Measurements from ENCODE around the gene KCNA2. TPM values are rescaled to one million over a fixed set of nuclear protein-coding genes. Genes with fewer than 3 reads are reported as not detected.

Gene KCNA2
- total RNA-seq, 1 donor from 2014 or later: 0.71 TPM

DNA sequence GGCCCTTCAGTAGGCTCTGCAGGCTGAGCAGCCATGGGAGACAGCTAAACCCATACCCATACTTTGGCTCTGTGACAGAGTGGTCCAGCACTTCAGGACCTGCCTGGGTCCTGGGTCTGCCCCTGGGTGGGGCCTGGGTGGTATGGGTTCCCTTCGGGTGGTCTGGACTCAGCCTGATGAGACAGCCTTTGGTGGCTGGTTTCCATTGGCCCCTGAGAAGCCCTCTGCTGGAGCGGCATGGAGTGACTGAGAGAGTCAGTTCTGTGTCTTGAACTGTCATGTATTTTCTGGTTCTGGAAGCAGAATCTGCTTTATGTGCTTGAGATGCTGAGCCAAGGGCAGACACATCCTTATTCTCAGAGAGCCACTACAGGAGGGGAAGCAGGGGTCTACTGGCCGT lies 31.3 kb upstream of the KCNA2 start:
- DNase-seq: no peak
- H3K9me3 ChIP-seq (replicated peaks): no peaks in the 10 kb centered on the region
- peaks cover 36% of the 10 kb centered on the region for H3K27me3 ChIP-seq (ENCODE audit: low read depth)
- H3K36me3 ChIP-seq: no peaks in the 10 kb centered on the region
- peaks cover 24% of the 10 kb centered on the region for H3K4me1 ChIP-seq
- TF ChIP-seq CTCF (IDR thresholded peaks at IDR 0.05; ENCODE audit: borderline replicate concordance): no peak
- H3K27ac ChIP-seq (replicated peaks): no peak overlapping the region
- no peak overlapping the region for H3K4me3 ChIP-seq
- intact Hi-C loops (cut with micrococcal nuclease): no loop called here

GRCh38 chr1:110636149-110636935 lies 30.2 kb upstream of the KCNA2 start:
- Histone ChIP-seq H3K27ac (replicated peaks) (no peak overlapping the region), H3K4me1 (peaks cover 24% of the 10 kb centered on the region), H3K27me3 (ENCODE audit: low read depth) (peaks cover 39% of the 10 kb centered on the region), H3K36me3 (no peaks in the 10 kb centered on the region), H3K9me3 (replicated peaks) (no peaks in the 10 kb centered on the region), H3K4me3 (no peak overlapping the region)
- intact Hi-C loops (cut with micrococcal nuclease): no loop called here
- no peak for DNase-seq
- TF ChIP-seq CTCF (IDR thresholded peaks at IDR 0.05; ENCODE audit: borderline replicate concordance): no peak

- no peak for TF ChIP-seq CTCF (IDR thresholded peaks at IDR 0.05; ENCODE audit: borderline replicate concordance)
- no peak overlapping the region for H3K27ac ChIP-seq (replicated peaks)
- peaks cover 24% of the 10 kb centered on the region for H3K4me1 ChIP-seq
- H3K27me3 ChIP-seq (ENCODE audit: low read depth): peaks cover 39% of the 10 kb centered on the region
- DNase-seq: no peak
- H3K4me3 ChIP-seq: no peak overlapping the region
- no peaks in the 10 kb centered on the region for H3K9me3 ChIP-seq (replicated peaks)
- intact Hi-C loops (cut with micrococcal nuclease): no loop called here
- H3K36me3 ChIP-seq: no peaks in the 10 kb centered on the region
These were observed 29.3 kb upstream of the KCNA2 start for GRCh38 chr1:110635434-110635833.

DNA sequence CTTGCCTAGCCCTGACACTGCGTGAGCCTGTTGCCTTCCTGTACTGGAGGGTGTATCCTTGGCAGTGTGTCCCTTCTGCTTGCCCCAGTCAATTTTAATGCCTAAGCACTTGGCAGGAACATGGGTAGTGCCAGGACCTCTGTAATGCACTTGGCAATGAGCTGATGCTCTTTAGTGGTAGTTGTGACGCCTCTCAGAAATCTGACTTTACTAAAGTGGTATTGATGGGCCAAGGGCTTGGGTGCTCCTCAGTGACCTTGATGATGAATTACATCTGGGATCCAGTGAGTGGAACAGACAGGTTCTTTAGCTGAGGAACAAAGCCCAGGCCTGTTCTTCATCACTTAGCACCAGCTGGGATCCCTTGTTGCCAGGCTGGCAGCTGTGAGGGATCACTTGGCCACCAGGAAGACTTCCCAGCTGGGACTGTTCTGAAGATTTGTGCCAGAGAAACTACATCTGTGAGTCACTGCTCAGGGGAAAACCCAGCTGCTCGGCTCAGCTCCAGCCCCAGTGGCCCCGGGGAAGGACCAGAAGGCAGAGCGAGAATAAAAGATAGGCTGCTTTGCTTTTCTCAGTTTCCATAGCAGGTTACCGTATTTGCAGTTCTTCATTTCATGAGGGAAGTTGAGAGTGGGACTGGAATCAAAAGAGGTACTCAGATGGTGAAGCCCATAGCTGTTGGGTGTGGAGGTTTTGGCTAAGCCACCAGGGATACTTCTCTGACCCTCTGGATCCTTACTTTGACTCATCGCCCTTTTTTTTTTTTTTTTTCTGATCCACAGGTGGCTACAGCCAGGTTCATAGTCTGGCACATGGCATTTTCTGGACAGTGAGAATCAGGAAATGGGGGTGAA lies 28.5 kb upstream of the KCNA2 start:
- peaks cover 18% of the 10 kb centered on the region for H3K4me1 ChIP-seq
- TF ChIP-seq CTCF (IDR thresholded peaks at IDR 0.05; ENCODE audit: borderline replicate concordance): no peak
- H3K27me3 ChIP-seq (ENCODE audit: low read depth): peaks cover 38% of the 10 kb centered on the region
- H3K27ac ChIP-seq (replicated peaks): peak overlapping the region; percentile 72
- DNase-seq: peak; percentile 91
- H3K4me3 ChIP-seq: no peak overlapping the region
- intact Hi-C loops (cut with micrococcal nuclease): loop anchor here (5.0 kb wide), 2 partner anchors 133 to 148 kb away; no protein-coding TSS in a partner anchor
- H3K9me3 ChIP-seq (replicated peaks): no peaks in the 10 kb centered on the region
- no peaks in the 10 kb centered on the region for H3K36me3 ChIP-seq

- no peak overlapping the region for H3K4me3 ChIP-seq
- TF ChIP-seq CTCF (IDR thresholded peaks at IDR 0.05; ENCODE audit: borderline replicate concordance): no peak
- peaks cover 38% of the 10 kb centered on the region for H3K27me3 ChIP-seq (ENCODE audit: low read depth)
- H3K36me3 ChIP-seq: no peaks in the 10 kb centered on the region
- intact Hi-C loops (cut with micrococcal nuclease): loop anchor here (5.0 kb wide), 2 partner anchors 133 to 148 kb away; no protein-coding TSS in a partner anchor
- no peaks in the 10 kb centered on the region for H3K9me3 ChIP-seq (replicated peaks)
- H3K27ac ChIP-seq (replicated peaks): peak overlapping the region; percentile 72
- DNase-seq: no peak
- peaks cover 17% of the 10 kb centered on the region for H3K4me1 ChIP-seq
These were observed 27.9 kb upstream of the KCNA2 start for GRCh38 chr1:110634086-110634454.

Data from left ventricle myocardium inferior (tissue), 1 donor.